Measurements from ENCODE around the gene MAN1B1.
A peak's percentile ranks its signal among the peaks of the same experiment; 100 is the strongest.
"Not testable (repeated sequence)": the region's sequence is repeated elsewhere in the genome, so short reads cannot be mapped to it uniquely, and the experiment has no call there.

The MAN1B1 gene

GRCh38 chr9:137129456-137130175 is 42.8 kb downstream of the MAN1B1 start:
- peak; percentile 78 to 88 for DNase-seq

GRCh38 chr9:137130176-137130755 is 43.5 kb downstream of the MAN1B1 start:
- DNase-seq, result no peak

- DNase-seq, result no peak
Measured at GRCh38 chr9:137134191-137134590, 47.4 kb downstream of the MAN1B1 start.

GRCh38 chr9:137135154-137135553 is 48.4 kb downstream of the MAN1B1 start:
- DNase-seq, result not testable (repeated sequence)

- no peak for DNase-seq
Measured at GRCh38 chr9:137136261-137136880, 49.6 kb downstream of the MAN1B1 start.

- no peak for DNase-seq
Measured at GRCh38 chr9:137136881-137137607, 50.3 kb downstream of the MAN1B1 start.

- DNase-seq, result no peak
Measured at GRCh38 chr9:137138058-137138721, 51.4 kb downstream of the MAN1B1 start.

- DNase-seq, result no peak
Measured at GRCh38 chr9:137138722-137139467, 52.1 kb downstream of the MAN1B1 start, which contains the start of gene GRIN1. Gene GRIN1 (plus strand): TSS chr9:137139154. CDS start chr9:137139487, 333 bp downstream.

GRCh38 chr9:137139468-137140150 is 52.8 kb downstream of the MAN1B1 start:
- DNase-seq, result no peak

- no peak for DNase-seq
Measured at GRCh38 chr9:137140151-137141012, 53.6 kb downstream of the MAN1B1 start.

- DNase-seq, result no peak
Measured at GRCh38 chr9:137141050-137141810, 54.4 kb downstream of the MAN1B1 start.

- no peak for DNase-seq
Measured at GRCh38 chr9:137141976-137142936, 55.5 kb downstream of the MAN1B1 start.

GRCh38 chr9:137143459-137143858 is 56.7 kb downstream of the MAN1B1 start:
- no peak for DNase-seq

GRCh38 chr9:137145731-137146526 is 59.1 kb downstream of the MAN1B1 start:
- no peak for DNase-seq

GRCh38 chr9:137146527-137146918 is 59.7 kb downstream of the MAN1B1 start:
- no peak for DNase-seq

- no peak for DNase-seq
Measured at GRCh38 chr9:137147091-137147792, 60.5 kb downstream of the MAN1B1 start.

- DNase-seq, result no peak
Measured at GRCh38 chr9:137147793-137148160, 61.0 kb downstream of the MAN1B1 start.

Data from Kasumi-1 (cell line).